K562 (cell line): ENCODE data around the gene SNX9. TPM values are rescaled to one million over a fixed set of nuclear protein-coding genes. Genes with fewer than 3 reads are reported as not detected.
A peak's percentile ranks its signal among the peaks of the same experiment; 100 is the strongest.

Experiments
- CBX5 ChIP-seq: IDR thresholded peaks from 2 replicates; pipeline ENCODE4 v1.6.1; 2014; ENCODE audit warnings: low read depth, borderline replicate concordance
- CREBBP ChIP-seq: IDR thresholded peaks from one replicate; pipeline ENCODE4 v1.6.1; 2012; ENCODE audit warnings: low read depth, mild to moderate bottlenecking, control low read depth, inconsistent platforms, low read length
- DPF2 ChIP-seq: fragments of 450-650 bp; IDR thresholded peaks from 2 replicates; pipeline ENCODE4 v1.6.1; 2016
- ELF2 ChIP-seq: fragments of 250-450 bp; sonication (Bioruptor Pico); IDR thresholded peaks from 2 replicates; pipeline ENCODE4 v1.5.0; 2021; ENCODE audit warnings: mild to moderate bottlenecking
- EP400 ChIP-seq: fragments of 450-650 bp; IDR thresholded peaks from 2 replicates; pipeline ENCODE4 v1.6.1; 2017; ENCODE audit warnings: antibody characterized with exemption, mild to moderate bottlenecking, moderate library complexity
- HCFC1 ChIP-seq: IDR thresholded peaks from 2 replicates; pipeline ENCODE4 v1.6.1; 2012; ENCODE audit warnings: low read depth, low read length, improper control_type of control experiment
- HDAC2 ChIP-seq: fragments of 450-650 bp; IDR thresholded peaks from 2 replicates; pipeline ENCODE4 v1.6.1; 2016; ENCODE audit warnings: mild to moderate bottlenecking
- KDM1A ChIP-seq, 2 experiments: fragments of 450-650 bp; IDR thresholded peaks; 2 replicates each; pipeline ENCODE4 v1.6.1; 2016; ENCODE audit warnings: mild to moderate bottlenecking in 2 of 2
- KDM4B ChIP-seq, 2 experiments: fragments of 450-650 bp in 1 of 2; sonication (generic) in 1 of 2; IDR thresholded peaks; 2 replicates each; pipeline ENCODE4 v1.6.1; 2016 to 2017; ENCODE audit warnings: borderline replicate concordance in 2 of 2, antibody characterized with exemption in 1 of 2, low read depth in 1 of 2, mild to moderate bottlenecking in 1 of 2
- KLF1 ChIP-seq: fragments of 450-650 bp; IDR thresholded peaks from 2 replicates; pipeline ENCODE4 v1.6.1; 2016; ENCODE audit warnings: missing genetic modification characterization, missing compliant biosample characterization
- KLF13 ChIP-seq: fragments of 450-650 bp; IDR thresholded peaks from 2 replicates; pipeline ENCODE4 v1.6.1; 2016; ENCODE audit warnings: missing genetic modification characterization, low read depth, mild to moderate bottlenecking, missing compliant biosample characterization, moderate library complexity, borderline replicate concordance
- MAFK ChIP-seq: IDR thresholded peaks from 2 replicates; pipeline ENCODE4 v1.6.1; 2011; ENCODE audit warnings: low read length, improper control_type of control experiment
- MTA1 ChIP-seq: fragments of 450-650 bp; IDR thresholded peaks from 2 replicates; pipeline ENCODE4 v1.6.1; 2017; ENCODE audit warnings: borderline replicate concordance
- MXI1 ChIP-seq: IDR thresholded peaks from 2 replicates; pipeline ENCODE4 v1.6.1; 2011; ENCODE audit warnings: low read depth, mild to moderate bottlenecking, improper control_type of control experiment, low read length
- PHB2 ChIP-seq: fragments of 450-650 bp; IDR thresholded peaks from 2 replicates; pipeline ENCODE4 v1.6.1; 2017; ENCODE audit warnings: low read depth
- SP1 ChIP-seq: sonication (generic); formaldehyde crosslinking; IDR thresholded peaks from 2 replicates; pipeline ENCODE4 v1.8.1; 2022; ENCODE audit warnings: mild to moderate bottlenecking, missing genetic modification reagents
- TFE3 ChIP-seq: fragments of 450-650 bp; formaldehyde crosslinking; IDR thresholded peaks from 2 replicates; pipeline ENCODE4 v1.4.0; 2020; ENCODE audit warnings: mild to moderate bottlenecking, mixed read lengths
- THRB ChIP-seq: fragments of 450-650 bp; formaldehyde crosslinking; conservative IDR thresholded peaks from 2 replicates; pipeline ENCODE4 v1.4.0; 2022; ENCODE audit warnings: mild to moderate bottlenecking, missing genetic modification characterization
- polyA plus RNA-seq, 8 experiments: library from polyadenylated mRNA; depleted of rRNA in 4 of 8; stranded (reverse) in 5 of 8; unstranded in 3 of 8; fragments of >200 nt; fragmentation: Nextera tagmentation in 2 of 8; fragmentation: Illumina TruSeq in 1 of 8; extraction: Ambion mirVana in 2 of 8; extraction: Trizol in 1 of 8; gene quantifications; 2 replicates each; pipeline versions ENCODE4 v1.2.1 to v1.2.3, GENCODE V29; 2011 to 2014; ENCODE audit warnings: inconsistent platforms in 1 of 8, missing spikeins in 1 of 8
- total RNA-seq, 7 experiments: library from RNA; depleted of rRNA in 6 of 7; stranded (reverse); fragments of >200 nt in 6 of 7; fragmentation: Illumina TruSeq in 2 of 7; extraction: Trizol in 2 of 7; gene quantifications; 2 replicates each; pipeline versions ENCODE4 v1.2.1 to v1.2.3, GENCODE V29; 2011 to 2021; ENCODE audit warnings: low replicate concordance in 1 of 7
- TF ChIP-seq, protein P1 (sequence below): IDR thresholded peaks from 2 replicates; pipeline ENCODE4 v1.6.1; 2011; ENCODE audit warnings: borderline replicate concordance, low read depth, mild to moderate bottlenecking, moderate library complexity, low read length; ENCODE audit not compliant: insufficient read depth, poor library complexity, severe bottlenecking
- TF ChIP-seq, protein P2 (sequence below), 2 experiments: fragments of 450-650 bp; conservative IDR thresholded peaks; 2 replicates each; pipeline ENCODE4 v1.6.1; 2017; ENCODE audit warnings: mild to moderate bottlenecking in 2 of 2, moderate library complexity in 2 of 2
- TF ChIP-seq, protein P3 (sequence below): fragments of 450-650 bp; formaldehyde crosslinking; IDR thresholded peaks from 2 replicates; pipeline ENCODE4 v1.4.0; 2022; ENCODE audit warnings: mild to moderate bottlenecking, moderate library complexity

The SNX9 gene
- total and polyA plus RNA-seq, 9 of the 15 experiments (the other 6 are each of a cell fraction or from before 2014, with no cell fraction given), result 6.0 to 81.7 (median 57.1) TPM

- TF ChIP-seq, protein P1, sequence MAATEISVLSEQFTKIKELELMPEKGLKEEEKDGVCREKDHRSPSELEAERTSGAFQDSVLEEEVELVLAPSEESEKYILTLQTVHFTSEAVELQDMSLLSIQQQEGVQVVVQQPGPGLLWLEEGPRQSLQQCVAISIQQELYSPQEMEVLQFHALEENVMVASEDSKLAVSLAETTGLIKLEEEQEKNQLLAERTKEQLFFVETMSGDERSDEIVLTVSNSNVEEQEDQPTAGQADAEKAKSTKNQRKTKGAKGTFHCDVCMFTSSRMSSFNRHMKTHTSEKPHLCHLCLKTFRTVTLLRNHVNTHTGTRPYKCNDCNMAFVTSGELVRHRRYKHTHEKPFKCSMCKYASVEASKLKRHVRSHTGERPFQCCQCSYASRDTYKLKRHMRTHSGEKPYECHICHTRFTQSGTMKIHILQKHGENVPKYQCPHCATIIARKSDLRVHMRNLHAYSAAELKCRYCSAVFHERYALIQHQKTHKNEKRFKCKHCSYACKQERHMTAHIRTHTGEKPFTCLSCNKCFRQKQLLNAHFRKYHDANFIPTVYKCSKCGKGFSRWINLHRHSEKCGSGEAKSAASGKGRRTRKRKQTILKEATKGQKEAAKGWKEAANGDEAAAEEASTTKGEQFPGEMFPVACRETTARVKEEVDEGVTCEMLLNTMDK, result no peak
- TF ChIP-seq CREBBP (no peak), MAFK (0 out of 2 replicates have a peak, but pooled peaks have one; percentile 3), HDAC2 (peak; percentile 86), DPF2 (peak; percentile 99), KDM4B (IDR thresholded peaks at IDR 0.05; ENCODE audit: borderline replicate concordance in 2 of 2, low read depth in 1 of 2) (no peak), KLF1 (tag) (no peak), HCFC1 (no peak), TFE3 (CRISPR knock-in tag) (peak; percentile 97), MXI1 (peak; percentile 43; the same call in 1 of the 2 replicates), KDM1A (IDR thresholded peaks at IDR 0.05) (peak; percentile 95 to 96), PHB2 (peak; percentile 39; the same call in 1 of the 2 replicates), ELF2 (CRISPR knock-in tag) (no peak), CBX5 (no peak), THRB (no peak), SP1 (CRISPR knock-in tag) (no peak), MTA1 (peak; percentile 80; the same call in 1 of the 2 replicates), EP400 (0 out of 2 replicates have a peak, but pooled peaks have one; percentile 38), KLF13 (tag) (no peak)
- TF ChIP-seq, protein P2, sequence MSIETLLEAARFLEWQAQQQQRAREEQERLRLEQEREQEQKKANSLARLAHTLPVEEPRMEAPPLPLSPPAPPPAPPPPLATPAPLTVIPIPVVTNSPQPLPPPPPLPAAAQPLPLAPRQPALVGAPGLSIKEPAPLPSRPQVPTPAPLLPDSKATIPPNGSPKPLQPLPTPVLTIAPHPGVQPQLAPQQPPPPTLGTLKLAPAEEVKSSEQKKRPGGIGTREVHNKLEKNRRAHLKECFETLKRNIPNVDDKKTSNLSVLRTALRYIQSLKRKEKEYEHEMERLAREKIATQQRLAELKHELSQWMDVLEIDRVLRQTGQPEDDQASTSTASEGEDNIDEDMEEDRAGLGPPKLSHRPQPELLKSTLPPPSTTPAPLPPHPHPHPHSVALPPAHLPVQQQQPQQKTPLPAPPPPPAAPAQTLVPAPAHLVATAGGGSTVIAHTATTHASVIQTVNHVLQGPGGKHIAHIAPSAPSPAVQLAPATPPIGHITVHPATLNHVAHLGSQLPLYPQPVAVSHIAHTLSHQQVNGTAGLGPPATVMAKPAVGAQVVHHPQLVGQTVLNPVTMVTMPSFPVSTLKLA (conservative IDR thresholded peaks at IDR 0.05), result peak in 1 of 2 experiments; percentile 56; a peak in 1 of 4 replicates
- TF ChIP-seq, protein P3, sequence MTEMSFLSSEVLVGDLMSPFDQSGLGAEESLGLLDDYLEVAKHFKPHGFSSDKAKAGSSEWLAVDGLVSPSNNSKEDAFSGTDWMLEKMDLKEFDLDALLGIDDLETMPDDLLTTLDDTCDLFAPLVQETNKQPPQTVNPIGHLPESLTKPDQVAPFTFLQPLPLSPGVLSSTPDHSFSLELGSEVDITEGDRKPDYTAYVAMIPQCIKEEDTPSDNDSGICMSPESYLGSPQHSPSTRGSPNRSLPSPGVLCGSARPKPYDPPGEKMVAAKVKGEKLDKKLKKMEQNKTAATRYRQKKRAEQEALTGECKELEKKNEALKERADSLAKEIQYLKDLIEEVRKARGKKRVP, result no peak
Measured at GRCh38 chr6:157811476-157812173, 11.4 kb upstream of the SNX9 start (continued).
